Hepatocyte (in vitro differentiated cells): ENCODE measurements around the gene ZBED1.

ENCODE experiments used
- CTCF ChIP-seq: fragments of 200-600 bp; sonication (generic); IDR thresholded peaks from 2 replicates; pipeline ENCODE4 v1.5.1; 2016; ENCODE audit warnings: antibody characterized with exemption, mild to moderate bottlenecking; ENCODE audit not compliant: poor library complexity
- EZH2phosphoT487 ChIP-seq: fragments of 200-600 bp; sonication (generic); IDR thresholded peaks from one replicate; pipeline ENCODE4 v1.6.1; 2018; ENCODE audit warnings: antibody characterized with exemption, mild to moderate bottlenecking, low read depth, moderate library complexity; ENCODE audit not compliant: unreplicated experiment, severe bottlenecking

- TF ChIP-seq CTCF, result no peak
- TF ChIP-seq EZH2phosphoT487, result no peak
Observed at GRCh38 chrX:2533424-2533823, 32.6 kb upstream of the ZBED1 start.
